Measurements from ENCODE around the gene PCDHA9.

Gene PCDHA9

DNA sequence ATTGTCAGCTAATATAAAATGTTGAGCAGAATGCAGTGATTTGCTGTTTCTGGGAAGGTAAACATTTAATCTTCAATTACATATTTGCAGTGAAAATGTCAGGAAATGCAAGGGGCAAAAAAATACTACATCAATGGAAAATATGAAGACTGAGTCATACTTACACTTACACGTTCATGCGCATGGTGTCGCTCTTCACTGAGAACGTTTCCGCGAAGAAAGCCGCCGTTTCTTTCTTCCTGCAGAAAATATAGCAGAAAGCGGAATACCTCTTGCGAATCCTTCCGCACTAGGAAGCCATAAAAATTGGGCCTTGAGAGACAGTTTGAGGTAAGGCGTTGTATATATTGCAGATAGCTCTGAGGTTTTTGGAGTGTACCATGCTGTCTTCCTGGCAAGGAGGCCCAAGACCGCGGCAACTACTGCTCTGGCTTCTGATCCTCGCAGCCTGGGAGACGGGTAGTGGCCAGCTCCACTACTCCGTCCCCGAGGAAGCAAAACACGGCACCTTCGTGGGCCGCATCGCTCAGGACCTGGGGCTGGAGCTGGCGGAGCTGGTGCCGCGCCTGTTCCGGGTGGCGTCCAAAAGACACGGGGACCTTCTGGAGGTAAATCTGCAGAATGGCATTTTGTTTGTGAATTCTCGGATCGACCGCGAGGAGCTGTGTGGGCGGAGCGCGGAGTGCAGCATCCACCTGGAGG lies 33.9 kb downstream of the PCDHA9 start, which contains the start of gene PCDHA13:
TSS of gene PCDHA13 (plus strand) at position 236 of the 702 bp plus-strand sequence. CDS start at position 381, 145 bp downstream.
- no peak for DNase-seq (ENCODE audit: low read depth)

DNA sequence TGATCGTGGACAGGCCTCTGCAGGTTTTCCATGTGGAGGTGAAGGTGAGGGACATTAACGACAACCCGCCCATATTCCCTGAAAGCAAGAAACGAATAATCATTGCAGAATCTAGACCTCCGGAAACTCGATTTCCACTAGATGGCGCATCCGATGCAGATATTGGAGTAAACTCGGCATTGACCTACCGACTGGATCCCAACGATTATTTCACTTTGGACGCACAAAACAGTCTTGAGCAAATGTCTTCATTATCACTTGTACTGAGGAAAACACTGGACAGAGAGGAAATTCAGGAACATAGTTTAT lies 34.4 kb downstream of the PCDHA9 start:
- DNase-seq (ENCODE audit: low read depth): no peak

GRCh38 chr5:140883373-140883772 lies 35.2 kb downstream of the PCDHA9 start:
- no peak for DNase-seq (ENCODE audit: low read depth)

- DNase-seq (ENCODE audit: low read depth): no peak
Observed at GRCh38 chr5:140883927-140884697, 35.9 kb downstream of the PCDHA9 start.

Data from fibroblast of the conjunctiva (primary cell).